NB4 (cell line): ENCODE data around the gene IL7R.
"Not testable (repeated sequence)": the region's sequence is repeated elsewhere in the genome, so short reads cannot be mapped to it uniquely, and the experiment has no call there.

Source experiments
- DNase-seq: peaks from one replicate; pipeline ENCODE4 v3.0.0; 2010; ENCODE audit warnings: low read depth
- H3K4me3 ChIP-seq: one replicate; pipeline ENCODE4 v1.5.1; 2011; ENCODE audit warnings: mild to moderate bottlenecking, low read depth, low read length, moderate library complexity
- CTCF ChIP-seq: IDR thresholded peaks from one replicate; pipeline ENCODE4 v1.5.1; 2012; ENCODE audit warnings: low read depth, low read length
- MYC ChIP-seq: IDR thresholded peaks from 2 replicates; pipeline ENCODE4 v1.6.1; 2011; ENCODE audit warnings: low read depth, low read length
- POLR2A ChIP-seq: IDR thresholded peaks from 2 replicates; pipeline ENCODE4 v1.6.1; 2011; ENCODE audit warnings: mild to moderate bottlenecking; ENCODE audit not compliant: insufficient read length; ENCODE audit errors: extremely low read depth
- TF ChIP-seq, protein P1 (sequence below): IDR thresholded peaks from 2 replicates; pipeline ENCODE4 v1.6.1; 2011; ENCODE audit warnings: low read depth, low read length

IL7R gene

DNA sequence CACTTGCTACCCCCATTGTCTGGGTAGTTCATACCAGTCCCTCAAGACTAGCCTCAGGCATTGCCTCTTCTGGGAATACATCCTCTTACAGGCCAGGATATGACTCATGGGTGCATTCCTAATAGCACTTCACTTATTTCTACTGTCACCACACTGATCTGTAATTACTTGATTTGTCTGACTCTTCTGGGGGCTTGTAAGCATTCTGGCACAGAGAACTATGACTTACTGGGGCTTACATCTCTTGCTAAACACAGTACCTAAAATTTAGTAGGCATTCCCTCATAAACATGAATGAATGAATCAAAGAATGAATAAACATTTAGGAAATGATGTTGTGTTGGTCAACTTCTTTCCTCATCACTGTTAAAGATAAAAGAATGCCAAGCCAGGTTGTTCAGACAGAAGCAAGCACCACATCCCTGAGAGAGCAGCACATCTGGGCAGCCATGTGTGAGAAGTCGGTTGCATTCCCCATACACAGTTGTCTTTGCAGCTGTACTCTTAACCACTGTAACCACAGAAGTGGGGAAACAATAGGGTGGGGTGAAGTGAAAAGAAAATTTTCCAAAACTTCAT lies 27.6 kb downstream of the IL7R start:
- TF ChIP-seq CTCF (no peak), POLR2A (no peak), MYC (no peak)
- TF ChIP-seq, protein P1, sequence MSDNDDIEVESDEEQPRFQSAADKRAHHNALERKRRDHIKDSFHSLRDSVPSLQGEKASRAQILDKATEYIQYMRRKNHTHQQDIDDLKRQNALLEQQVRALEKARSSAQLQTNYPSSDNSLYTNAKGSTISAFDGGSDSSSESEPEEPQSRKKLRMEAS = no peak
- no peak overlapping the region for H3K4me3 ChIP-seq
- DNase-seq = peak; percentile 65

- no peak for DNase-seq
- H3K4me3 ChIP-seq = no peak overlapping the region
- TF ChIP-seq CTCF (no peak), MYC (no peak), POLR2A (no peak)
- TF ChIP-seq, protein P1 = no peak
Measured at GRCh38 chr5:35884773-35885172, 28.1 kb downstream of the IL7R start.

GRCh38 chr5:35886381-35886780 lies 29.7 kb downstream of the IL7R start:
- no peak for DNase-seq
- TF ChIP-seq CTCF = no peak
- TF ChIP-seq MYC = no peak
- TF ChIP-seq POLR2A = no peak
- TF ChIP-seq, protein P1 = no peak
- H3K4me3 ChIP-seq = no peak overlapping the region

DNA sequence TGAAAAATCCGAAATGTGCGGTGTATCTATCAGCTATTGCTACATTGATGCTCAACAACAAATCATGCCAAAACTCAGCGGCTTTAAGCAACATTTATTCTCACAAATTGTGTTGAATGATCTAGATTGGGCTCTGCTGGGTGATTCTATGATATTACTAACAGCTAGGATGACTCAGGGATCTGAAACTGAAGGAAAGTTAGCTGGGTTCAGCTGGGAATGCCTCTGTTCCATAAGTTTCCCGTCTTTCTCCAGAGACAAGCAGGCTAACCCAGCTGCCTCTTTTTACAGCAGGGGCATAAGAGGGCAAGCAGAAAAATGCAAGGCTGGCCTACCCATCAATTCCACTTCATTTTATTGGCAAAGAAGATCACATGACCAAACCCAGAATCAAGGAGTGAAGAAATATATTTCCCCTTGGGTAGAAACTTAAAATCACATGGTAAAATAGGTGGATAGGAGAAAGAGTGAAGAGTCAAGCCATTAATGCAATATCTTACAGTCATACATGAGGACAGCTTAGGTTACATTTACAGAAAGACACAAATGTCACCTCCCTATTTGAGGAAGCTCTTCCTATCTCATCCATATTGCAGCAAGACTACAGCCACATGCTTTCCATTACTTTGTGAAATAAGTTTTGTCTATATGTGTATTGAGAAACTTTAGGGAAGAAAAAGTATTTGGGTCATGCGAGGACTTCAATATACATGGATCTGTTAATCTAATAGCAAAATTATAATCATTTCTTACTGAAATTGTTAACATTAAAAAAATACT lies 30.8 kb downstream of the IL7R start:
- TF ChIP-seq CTCF (no peak), MYC (no peak), POLR2A (no peak)
- TF ChIP-seq, protein P1 = no peak
- no peak overlapping the region for H3K4me3 ChIP-seq
- DNase-seq = no peak

- TF ChIP-seq MYC (no peak), POLR2A (no peak), CTCF (no peak)
- TF ChIP-seq, protein P1 = no peak
- H3K4me3 ChIP-seq = no peak overlapping the region
- no peak for DNase-seq
Measured at GRCh38 chr5:35890021-35891020, 33.6 kb downstream of the IL7R start.

DNA sequence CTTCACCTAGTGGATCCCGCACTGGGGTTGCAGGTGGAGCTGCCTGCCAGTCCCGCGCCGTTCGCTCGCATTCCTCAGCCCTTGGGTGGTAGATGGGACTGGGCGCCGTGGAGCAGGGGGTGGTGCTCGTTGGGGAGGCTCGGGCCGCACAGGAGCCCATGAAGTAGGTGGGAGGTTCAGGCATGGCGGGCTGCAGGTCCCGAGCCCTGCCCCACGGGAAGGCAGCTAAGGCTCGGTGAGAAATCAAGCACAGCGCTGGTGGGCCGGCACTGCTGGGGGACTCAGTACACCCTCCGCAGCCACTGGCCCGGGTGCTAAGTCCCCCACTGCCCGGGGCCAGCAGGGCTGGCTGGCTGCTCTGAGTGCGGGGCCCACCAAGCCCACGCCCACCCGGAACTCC lies 36.1 kb downstream of the IL7R start:
- H3K4me3 ChIP-seq, DNase-seq: not testable (repeated sequence)
